Progenitor cell of endocrine pancreas (in vitro differentiated cells): Measurements from ENCODE around the gene COX6A1. TPM values are rescaled to one million over a fixed set of nuclear protein-coding genes. Genes with fewer than 3 reads are reported as not detected.
A peak's percentile ranks its signal among the peaks of the same experiment; 100 is the strongest.

Experiments
- DNase-seq: peaks from one replicate; pipeline ENCODE4 v3.0.0; 2021; ENCODE audit warnings: low spot score; ENCODE audit not compliant: unreplicated experiment
- H3K27ac Mint-ChIP-seq: 2 replicates; pipeline ENCODE4 v1.8.0; 2021; ENCODE audit warnings: mild to moderate bottlenecking, moderate library complexity, mixed read lengths
- H3K27me3 Mint-ChIP-seq: 2 replicates; pipeline ENCODE4 v1.8.0; 2021; ENCODE audit warnings: mixed read lengths
- H3K36me3 Mint-ChIP-seq: 2 replicates; pipeline ENCODE4 v1.8.0; 2022; ENCODE audit warnings: mixed read lengths; ENCODE audit not compliant: insufficient read depth
- H3K4me1 Mint-ChIP-seq: 2 replicates; pipeline ENCODE4 v1.8.0; 2021; ENCODE audit warnings: low read depth, mixed read lengths
- H3K4me3 Mint-ChIP-seq: 2 replicates; pipeline ENCODE4 v1.8.0; 2021; ENCODE audit warnings: low read depth, mild to moderate bottlenecking, moderate library complexity, mixed read lengths
- H3K9me3 Mint-ChIP-seq: 2 replicates; pipeline ENCODE4 v1.8.0; 2021; ENCODE audit warnings: low read depth, mixed read lengths
- CTCF ChIP-seq: fragments of 200-600 bp; sonication (generic); IDR thresholded peaks from one replicate; pipeline ENCODE4 v1.5.0; 2021; ENCODE audit warnings: antibody characterized with exemption, mild to moderate bottlenecking; ENCODE audit not compliant: unreplicated experiment
- total RNA-seq: library from RNA; stranded (reverse); gene quantifications from 2 replicates; pipeline ENCODE4 v1.2.1, GENCODE V29; 2021

COX6A1 gene
- total RNA-seq, 1 donor from 2014 or later, result 318 TPM

- peaks cover 9% of the 10 kb centered on the region for H3K4me1 Mint-ChIP-seq
- no peaks in the 10 kb centered on the region for H3K9me3 Mint-ChIP-seq
- no peak for TF ChIP-seq CTCF
- H3K36me3 Mint-ChIP-seq, result no peaks in the 10 kb centered on the region
- no peaks in the 10 kb centered on the region for H3K27me3 Mint-ChIP-seq
- DNase-seq, result no peak
- H3K27ac Mint-ChIP-seq, result no peak overlapping the region
- H3K4me3 Mint-ChIP-seq, result no peak overlapping the region
These were observed 31.8 kb upstream of the COX6A1 start for GRCh38 chr12:120406069-120406468.

- TF ChIP-seq CTCF, result no peak
- Mint-ChIP-seq H3K9me3 (no peaks in the 10 kb centered on the region), H3K27ac (no peak overlapping the region), H3K27me3 (no peaks in the 10 kb centered on the region), H3K4me1 (peaks cover 9% of the 10 kb centered on the region), H3K36me3 (no peaks in the 10 kb centered on the region), H3K4me3 (no peak overlapping the region)
- DNase-seq, result no peak
These were observed 31.4 kb upstream of the COX6A1 start for GRCh38 chr12:120406553-120406952.

- no peaks in the 10 kb centered on the region for H3K9me3 Mint-ChIP-seq
- peaks cover 4% of the 10 kb centered on the region for H3K4me1 Mint-ChIP-seq
- no peaks in the 10 kb centered on the region for H3K27me3 Mint-ChIP-seq
- no peak overlapping the region for H3K4me3 Mint-ChIP-seq
- no peaks in the 10 kb centered on the region for H3K36me3 Mint-ChIP-seq
- DNase-seq, result no peak
- no peak overlapping the region for H3K27ac Mint-ChIP-seq
- no peak for TF ChIP-seq CTCF
These were observed 29.1 kb upstream of the COX6A1 start for GRCh38 chr12:120408771-120409170.

GRCh38 chr12:120412421-120412820 lies 25.5 kb upstream of the COX6A1 start:
- peaks cover 6% of the 10 kb centered on the region for H3K4me1 Mint-ChIP-seq
- no peak for TF ChIP-seq CTCF

GRCh38 chr12:120413901-120414695 lies 23.8 kb upstream of the COX6A1 start:
- DNase-seq, result no peak
- peaks cover 6% of the 10 kb centered on the region for H3K4me1 Mint-ChIP-seq
- TF ChIP-seq CTCF, result no peak
- no peaks in the 10 kb centered on the region for H3K9me3 Mint-ChIP-seq
- H3K27ac Mint-ChIP-seq, result peak overlapping the region; percentile 65
- H3K4me3 Mint-ChIP-seq, result no peak overlapping the region
- H3K27me3 Mint-ChIP-seq, result no peaks in the 10 kb centered on the region
- H3K36me3 Mint-ChIP-seq, result no peaks in the 10 kb centered on the region

More at GRCh38 chr12:120412421-120412820, 25.5 kb upstream of the COX6A1 start:
- Mint-ChIP-seq H3K36me3 (no peaks in the 10 kb centered on the region), H3K27ac (no peak overlapping the region), H3K9me3 (no peaks in the 10 kb centered on the region), H3K27me3 (no peaks in the 10 kb centered on the region), H3K4me3 (no peak overlapping the region)
- DNase-seq, result no peak
